ENCODE results near the gene TMEM123.

DNA sequence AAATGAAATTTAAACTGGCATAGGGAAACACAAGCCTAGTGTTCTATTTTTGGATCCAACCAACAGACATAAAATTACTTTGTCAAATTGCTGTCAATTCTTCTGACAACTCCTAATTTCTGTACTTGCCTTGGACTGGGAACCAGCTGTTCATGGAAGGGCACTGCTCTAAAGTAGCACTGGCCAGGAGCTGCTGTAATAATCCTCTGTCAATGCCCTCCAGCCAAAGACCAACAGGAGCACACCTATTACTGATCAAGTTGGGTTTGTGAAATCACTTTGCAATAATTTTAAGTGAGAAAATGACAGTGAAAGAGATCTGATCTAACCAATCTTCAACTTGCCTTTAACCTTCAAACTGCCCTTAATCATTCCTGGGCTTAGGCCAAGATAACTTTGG is 18.9 kb upstream of the TMEM123 start:
- TF ChIP-seq MTA3 (IDR thresholded peaks at IDR 0.05; ENCODE audit: borderline replicate concordance, low read length), result no peak
- TF ChIP-seq, protein P1, sequence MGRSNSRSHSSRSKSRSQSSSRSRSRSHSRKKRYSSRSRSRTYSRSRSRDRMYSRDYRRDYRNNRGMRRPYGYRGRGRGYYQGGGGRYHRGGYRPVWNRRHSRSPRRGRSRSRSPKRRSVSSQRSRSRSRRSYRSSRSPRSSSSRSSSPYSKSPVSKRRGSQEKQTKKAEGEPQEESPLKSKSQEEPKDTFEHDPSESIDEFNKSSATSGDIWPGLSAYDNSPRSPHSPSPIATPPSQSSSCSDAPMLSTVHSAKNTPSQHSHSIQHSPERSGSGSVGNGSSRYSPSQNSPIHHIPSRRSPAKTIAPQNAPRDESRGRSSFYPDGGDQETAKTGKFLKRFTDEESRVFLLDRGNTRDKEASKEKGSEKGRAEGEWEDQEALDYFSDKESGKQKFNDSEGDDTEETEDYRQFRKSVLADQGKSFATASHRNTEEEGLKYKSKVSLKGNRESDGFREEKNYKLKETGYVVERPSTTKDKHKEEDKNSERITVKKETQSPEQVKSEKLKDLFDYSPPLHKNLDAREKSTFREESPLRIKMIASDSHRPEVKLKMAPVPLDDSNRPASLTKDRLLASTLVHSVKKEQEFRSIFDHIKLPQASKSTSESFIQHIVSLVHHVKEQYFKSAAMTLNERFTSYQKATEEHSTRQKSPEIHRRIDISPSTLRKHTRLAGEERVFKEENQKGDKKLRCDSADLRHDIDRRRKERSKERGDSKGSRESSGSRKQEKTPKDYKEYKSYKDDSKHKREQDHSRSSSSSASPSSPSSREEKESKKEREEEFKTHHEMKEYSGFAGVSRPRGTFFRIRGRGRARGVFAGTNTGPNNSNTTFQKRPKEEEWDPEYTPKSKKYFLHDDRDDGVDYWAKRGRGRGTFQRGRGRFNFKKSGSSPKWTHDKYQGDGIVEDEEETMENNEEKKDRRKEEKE (IDR thresholded peaks at IDR 0.05), result no peak
- no peak for TF ChIP-seq MEF2A (IDR thresholded peaks at IDR 0.05; ENCODE audit: insufficient read depth, low read depth, low read length)
- TF ChIP-seq EED (IDR thresholded peaks at IDR 0.05; ENCODE audit: low read depth), result no peak
- no peak for TF ChIP-seq POLR2A (IDR thresholded peaks at IDR 0.05; ENCODE audit: low read depth, low read length)
- TF ChIP-seq SMARCA5 (IDR thresholded peaks at IDR 0.05), result no peak
- TF ChIP-seq, protein P2, sequence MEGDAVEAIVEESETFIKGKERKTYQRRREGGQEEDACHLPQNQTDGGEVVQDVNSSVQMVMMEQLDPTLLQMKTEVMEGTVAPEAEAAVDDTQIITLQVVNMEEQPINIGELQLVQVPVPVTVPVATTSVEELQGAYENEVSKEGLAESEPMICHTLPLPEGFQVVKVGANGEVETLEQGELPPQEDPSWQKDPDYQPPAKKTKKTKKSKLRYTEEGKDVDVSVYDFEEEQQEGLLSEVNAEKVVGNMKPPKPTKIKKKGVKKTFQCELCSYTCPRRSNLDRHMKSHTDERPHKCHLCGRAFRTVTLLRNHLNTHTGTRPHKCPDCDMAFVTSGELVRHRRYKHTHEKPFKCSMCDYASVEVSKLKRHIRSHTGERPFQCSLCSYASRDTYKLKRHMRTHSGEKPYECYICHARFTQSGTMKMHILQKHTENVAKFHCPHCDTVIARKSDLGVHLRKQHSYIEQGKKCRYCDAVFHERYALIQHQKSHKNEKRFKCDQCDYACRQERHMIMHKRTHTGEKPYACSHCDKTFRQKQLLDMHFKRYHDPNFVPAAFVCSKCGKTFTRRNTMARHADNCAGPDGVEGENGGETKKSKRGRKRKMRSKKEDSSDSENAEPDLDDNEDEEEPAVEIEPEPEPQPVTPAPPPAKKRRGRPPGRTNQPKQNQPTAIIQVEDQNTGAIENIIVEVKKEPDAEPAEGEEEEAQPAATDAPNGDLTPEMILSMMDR (IDR thresholded peaks at IDR 0.05 in 2 of 3, conservative IDR thresholded peaks at IDR 0.05 in 1 of 3; ENCODE audit: control insufficient read depth in 2 of 3, extremely low read depth in 1 of 3, insufficient read depth in 1 of 3, low read depth in 3 of 3, low read length in 3 of 3), result no peak
- TF ChIP-seq SIN3A (IDR thresholded peaks at IDR 0.05; ENCODE audit: low read depth, low read length), result no peak
- no peak for TF ChIP-seq EP300 (IDR thresholded peaks at IDR 0.05; ENCODE audit: borderline replicate concordance in 1 of 2, control insufficient read depth in 1 of 2, low read depth in 2 of 2, low read length in 2 of 2)
- no peak for TF ChIP-seq BRCA1 (IDR thresholded peaks at IDR 0.05; ENCODE audit: low read depth, low read length)
- no peak for TF ChIP-seq ESRRA (IDR thresholded peaks at IDR 0.05; ENCODE audit: low read length)
- no peak for TF ChIP-seq ZNF24 (IDR thresholded peaks at IDR 0.05)

Measured in GM12878 (cell line).